Stimulated activated CD4-positive, alpha-beta T cell treated with anti-CD3 and anti-CD28 coated beads, Interleukin-4, amount 100 ng/mL, for 1 hour (primary cell): Measurements from ENCODE around the gene SMYD5.
"Not testable (repeated sequence)": the region's sequence is repeated elsewhere in the genome, so short reads cannot be mapped to it uniquely, and the experiment has no call there.

Experiments
- DNase-seq: peaks from one replicate; pipeline ENCODE4 v3.0.0-alpha.2; 2020

SMYD5 gene

DNA sequence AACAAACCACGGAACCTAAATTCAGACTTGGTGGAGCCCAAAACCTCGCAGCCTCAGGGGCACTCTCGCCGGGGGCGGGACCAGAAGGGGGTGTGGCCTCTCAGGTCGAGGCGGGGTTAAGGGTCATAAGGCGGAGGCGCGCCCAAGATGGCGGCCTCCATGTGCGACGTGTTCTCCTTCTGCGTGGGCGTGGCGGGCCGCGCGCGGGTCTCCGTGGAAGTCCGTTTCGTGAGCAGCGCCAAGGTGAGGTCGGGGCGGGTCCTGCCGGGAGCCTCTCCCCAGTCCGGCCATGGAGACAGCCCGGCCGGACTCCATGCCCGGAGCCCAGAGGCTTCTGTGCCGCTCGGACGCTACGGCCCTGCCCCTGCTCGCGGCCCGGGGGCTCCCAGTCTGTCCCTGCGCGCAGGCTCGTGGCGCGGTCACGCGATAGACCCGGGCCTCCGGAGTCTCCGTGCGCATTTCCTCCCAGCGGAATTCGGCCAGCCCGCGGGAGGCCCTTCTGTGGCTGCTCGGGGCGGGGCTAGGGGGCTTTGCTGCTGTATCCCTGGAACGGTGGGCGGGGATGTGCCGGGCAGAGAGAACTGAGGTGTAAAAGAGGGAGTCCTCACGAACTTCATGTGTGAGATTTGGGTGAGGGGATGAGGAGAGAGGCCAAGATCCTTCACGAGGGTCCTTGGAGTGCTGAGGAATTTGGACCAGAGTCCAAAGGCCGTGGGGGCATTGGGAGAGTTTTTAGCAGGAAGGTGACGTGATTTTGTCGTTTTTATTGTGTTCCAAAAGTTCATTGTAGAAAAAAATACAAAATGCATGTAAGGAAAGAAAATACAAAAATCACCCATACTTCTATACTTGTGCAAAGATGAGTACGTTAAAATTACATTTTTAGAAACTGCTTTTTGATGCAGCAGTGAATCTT, at the start of gene SMYD5:
Gene SMYD5, plus strand, starts transcription at position 126 of the 916 bp plus-strand sequence. Its CDS starts 22 bp downstream, at position 148.
- peak; percentile 94 for DNase-seq

DNA sequence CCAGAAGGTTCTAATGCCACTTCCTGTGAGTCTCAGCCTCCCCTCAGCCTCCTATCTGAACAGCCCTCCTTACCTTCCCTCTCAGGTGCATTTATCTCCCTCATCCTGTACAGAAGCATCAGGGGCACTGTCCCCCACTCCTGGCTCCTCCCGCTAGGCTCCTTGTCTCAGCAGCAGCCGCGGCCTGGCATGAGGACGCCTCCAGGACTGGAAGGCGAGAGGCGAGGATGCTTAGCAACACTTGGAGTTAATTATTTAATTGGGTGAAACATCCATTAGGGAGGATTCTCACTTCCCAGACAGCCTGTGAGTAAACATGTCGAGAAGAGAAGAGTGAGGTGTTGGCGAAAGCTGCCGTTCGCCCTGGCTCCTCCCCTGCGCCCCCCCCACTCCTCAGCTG, 48.1 kb upstream of the SMYD5 start:
- not testable (repeated sequence) for DNase-seq

GRCh38 chr2:73166813-73167212, 47.2 kb upstream of the SMYD5 start:
- DNase-seq = not testable (repeated sequence)

DNA sequence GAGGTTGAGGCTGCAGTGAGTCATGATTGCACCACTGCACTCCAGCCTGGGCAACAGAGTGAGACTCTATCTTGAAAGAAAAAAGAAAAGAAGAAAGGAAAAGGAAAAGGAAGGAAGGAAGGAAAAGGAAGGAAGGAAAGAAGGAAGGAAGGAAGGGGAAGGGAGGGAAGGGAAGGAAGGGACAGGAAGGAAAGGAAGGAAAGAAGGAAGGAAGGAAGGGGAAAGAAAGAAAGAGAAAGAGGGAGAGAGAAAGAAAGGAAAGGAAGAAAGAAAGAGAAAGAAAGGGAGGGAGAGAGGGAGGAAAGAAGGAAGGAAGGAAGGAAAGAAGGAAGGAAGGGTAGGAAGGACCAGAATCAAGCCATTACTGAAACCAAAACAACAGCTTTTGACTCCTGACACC, 45.7 kb upstream of the SMYD5 start:
- not testable (repeated sequence) for DNase-seq

- not testable (repeated sequence) for DNase-seq
These were observed 43.7 kb upstream of the SMYD5 start for GRCh38 chr2:73170341-73170740.

DNA sequence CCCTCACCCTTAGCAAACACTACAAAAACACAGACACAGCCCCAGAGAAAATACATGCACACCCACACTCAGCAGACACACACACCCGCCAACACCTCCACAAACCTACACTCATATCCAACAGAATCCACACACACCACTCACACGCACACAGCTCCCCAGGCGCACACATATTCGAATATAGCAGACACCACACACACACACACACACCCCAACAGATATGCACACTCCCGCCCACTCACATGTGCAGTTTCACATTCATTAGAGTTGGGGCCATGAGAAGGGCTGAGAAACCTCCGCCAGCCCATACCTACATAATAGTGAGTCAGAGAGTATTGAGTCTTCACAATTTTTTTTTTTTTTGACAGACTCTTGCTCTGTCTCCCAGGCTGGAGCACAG, 41.1 kb upstream of the SMYD5 start:
- DNase-seq = peak; percentile 60

GRCh38 chr2:73173781-73174180, 40.3 kb upstream of the SMYD5 start:
- no peak for DNase-seq

GRCh38 chr2:73174244-73174643, 39.8 kb upstream of the SMYD5 start:
- no peak for DNase-seq

- DNase-seq = no peak
These were observed 38.9 kb upstream of the SMYD5 start for GRCh38 chr2:73174941-73175662.

- peak; percentile 75 for DNase-seq
These were observed 38.3 kb upstream of the SMYD5 start for GRCh38 chr2:73175663-73176204.

DNA sequence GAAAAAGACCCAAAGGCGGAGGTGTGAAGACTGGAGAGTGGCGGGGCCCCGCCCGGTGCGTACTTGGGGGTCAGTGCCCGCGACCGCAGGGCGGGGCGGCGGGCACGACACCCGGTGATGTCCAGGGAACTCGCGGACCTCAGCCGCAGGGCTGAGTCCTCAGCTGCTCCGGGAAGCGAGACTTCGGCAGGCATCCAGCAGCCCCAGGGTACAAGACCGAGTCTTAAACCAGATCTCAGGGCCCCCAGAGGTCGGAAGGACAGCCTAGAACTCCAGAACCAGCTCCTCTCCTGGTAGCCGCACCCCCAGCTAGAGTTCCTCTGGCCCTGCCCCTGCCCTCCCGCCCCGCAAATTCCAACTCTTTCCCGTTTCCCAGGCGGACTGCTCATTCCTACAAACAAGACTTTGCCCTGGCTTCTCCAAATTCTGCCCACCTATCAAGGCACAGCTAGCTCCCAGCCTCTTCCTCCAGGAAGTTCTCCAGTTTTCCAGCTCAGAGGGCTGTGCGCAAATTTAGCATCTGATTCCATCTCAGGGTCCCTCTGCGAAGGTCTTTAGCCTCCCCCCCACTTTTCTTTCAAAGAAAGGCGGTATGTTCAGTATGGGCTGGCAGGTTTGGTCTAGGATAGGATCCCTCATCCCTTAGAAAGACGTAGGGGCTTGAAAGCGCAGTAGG, 37.7 kb upstream of the SMYD5 start:
- DNase-seq = no peak

- peak; percentile 93 for DNase-seq
These were observed 37.0 kb upstream of the SMYD5 start for GRCh38 chr2:73176881-73177644.

DNA sequence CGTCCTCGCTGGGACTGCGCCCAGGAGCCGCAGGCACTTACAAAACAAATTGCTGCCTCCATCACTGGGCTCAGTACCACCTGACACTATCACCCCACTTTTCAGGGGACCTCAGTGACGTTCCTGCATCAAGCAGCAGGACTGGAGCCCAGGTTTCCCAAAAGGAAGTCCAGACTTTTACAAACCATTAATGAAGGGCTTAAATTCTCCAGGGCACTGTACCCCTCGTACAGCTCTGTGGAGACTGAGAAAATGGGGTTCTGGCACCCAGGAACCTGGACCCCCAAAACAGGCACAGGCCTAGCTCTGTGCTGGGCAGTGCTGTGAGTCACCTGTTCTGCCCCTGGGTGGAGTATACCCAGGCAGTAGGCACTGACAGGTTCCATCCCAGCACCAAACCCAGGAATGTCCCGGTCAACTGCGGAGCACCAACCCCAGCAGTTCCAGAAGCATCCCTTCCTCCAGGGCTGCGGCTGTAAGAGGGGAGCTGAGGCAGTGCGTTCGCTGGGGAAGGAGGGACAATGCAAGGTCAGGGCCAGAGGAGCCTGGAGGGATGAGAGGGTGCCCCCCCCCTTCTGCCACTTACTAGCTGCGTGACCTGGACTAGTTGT, 36.3 kb upstream of the SMYD5 start:
- DNase-seq = no peak

DNA sequence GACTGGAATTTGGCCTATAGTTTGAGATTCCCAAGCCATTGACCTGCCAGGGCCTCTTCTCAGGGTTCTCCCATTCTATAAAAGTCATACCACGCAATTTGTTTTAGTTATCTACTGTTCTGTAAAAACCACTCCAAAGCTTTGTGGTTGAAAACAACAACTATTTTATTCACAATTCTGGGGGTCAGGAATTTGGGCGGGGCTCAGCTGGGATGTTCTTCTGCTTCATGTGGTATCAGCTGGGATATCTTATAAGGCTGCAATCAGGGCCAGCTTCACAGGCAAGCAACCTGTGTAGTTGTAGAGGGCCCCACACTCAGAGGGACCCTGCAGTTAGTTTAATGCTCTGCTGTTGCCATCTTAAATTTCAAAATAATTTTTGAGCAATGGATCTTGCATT, 28.1 kb upstream of the SMYD5 start:
- no peak for DNase-seq

DNA sequence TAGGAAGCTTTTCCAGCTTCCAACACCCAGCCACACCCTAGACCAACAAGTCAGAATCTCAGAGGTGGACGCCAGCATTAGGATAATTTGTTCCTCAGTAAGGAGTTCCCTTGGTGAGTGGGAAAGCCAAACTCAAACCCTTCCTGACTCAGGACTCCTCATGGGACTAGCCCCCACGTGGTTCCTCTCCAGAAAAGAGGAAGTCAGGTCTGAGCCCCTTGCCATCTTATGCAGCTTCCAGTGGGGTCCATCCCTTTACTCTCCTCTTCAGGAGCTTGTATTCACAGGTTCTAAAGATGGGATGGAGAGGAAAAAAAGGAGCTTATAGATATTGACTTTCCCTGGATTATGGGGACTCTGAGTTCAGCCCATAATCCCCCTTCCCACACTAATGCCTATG, 26.5 kb upstream of the SMYD5 start:
- DNase-seq = no peak

DNA sequence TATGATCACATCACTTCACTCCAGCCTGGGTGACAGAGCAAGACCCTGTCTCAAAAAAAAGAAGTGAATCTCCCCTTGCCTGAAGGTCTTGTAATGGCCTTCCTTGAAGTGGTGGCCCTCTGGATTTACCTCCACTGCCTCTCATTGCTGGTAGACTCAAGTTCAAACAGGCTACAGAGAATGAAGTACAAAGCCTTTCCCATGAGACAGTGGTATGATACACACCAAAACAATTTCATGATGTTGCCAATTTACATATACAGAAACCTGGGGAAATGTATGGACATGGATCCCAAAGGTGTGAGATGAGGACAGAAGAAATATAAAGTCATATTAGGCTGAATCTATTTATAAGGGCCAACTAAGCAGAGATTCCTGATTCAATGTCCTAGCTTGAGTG, 16.5 kb upstream of the SMYD5 start:
- no peak for DNase-seq

- DNase-seq = not testable (repeated sequence)
These were observed 13.8 kb upstream of the SMYD5 start for GRCh38 chr2:73200281-73200680.

DNA sequence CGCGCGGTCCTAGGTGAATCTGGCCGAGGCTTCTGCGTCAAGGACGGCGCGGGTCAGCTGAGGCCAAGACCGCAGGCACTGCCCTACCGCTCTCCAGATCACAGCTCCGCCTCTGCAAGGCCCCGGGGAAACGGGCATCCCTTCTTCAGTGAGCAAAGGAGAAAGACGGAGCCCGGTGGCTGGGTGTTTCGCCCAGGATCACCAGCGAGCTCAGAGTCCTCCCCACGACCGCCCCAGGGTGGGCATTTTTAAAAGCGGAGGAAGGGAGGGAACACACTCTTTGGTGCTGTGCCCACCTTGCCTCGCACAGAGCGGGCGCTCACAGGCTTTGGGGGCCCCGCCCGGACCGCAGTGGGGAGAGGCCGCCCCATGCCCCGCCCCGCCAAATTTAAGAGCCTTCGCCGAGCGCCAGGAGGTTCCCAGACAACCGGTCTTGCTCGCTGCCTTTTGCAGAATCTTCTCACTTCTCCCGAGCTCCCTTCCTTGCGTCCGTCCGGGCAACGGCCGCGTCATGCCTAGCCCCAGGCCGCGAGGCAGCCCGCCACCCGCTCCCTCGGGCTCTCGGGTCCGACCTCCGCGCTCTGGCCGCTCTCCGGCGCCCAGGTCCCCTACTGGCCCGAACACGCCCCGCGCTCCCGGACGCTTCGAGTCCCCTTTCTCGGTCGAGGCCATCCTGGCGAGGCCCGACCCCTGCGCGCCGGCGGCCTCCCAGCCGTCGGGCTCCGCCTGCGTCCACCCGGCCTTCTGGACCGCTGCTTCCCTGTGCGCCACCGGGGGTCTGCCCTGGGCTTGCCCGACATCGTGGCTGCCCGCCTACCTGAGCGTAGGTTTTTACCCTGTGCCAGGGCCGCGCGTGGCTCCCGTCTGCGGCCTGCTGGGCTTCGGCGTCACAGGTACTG, 11.6 kb upstream of the SMYD5 start, which contains the start of gene NOTO:
Gene NOTO, plus strand, starts transcription at position 419 of the 899 bp plus-strand sequence. Its CDS starts 93 bp downstream, at position 512.
- DNase-seq = no peak

DNA sequence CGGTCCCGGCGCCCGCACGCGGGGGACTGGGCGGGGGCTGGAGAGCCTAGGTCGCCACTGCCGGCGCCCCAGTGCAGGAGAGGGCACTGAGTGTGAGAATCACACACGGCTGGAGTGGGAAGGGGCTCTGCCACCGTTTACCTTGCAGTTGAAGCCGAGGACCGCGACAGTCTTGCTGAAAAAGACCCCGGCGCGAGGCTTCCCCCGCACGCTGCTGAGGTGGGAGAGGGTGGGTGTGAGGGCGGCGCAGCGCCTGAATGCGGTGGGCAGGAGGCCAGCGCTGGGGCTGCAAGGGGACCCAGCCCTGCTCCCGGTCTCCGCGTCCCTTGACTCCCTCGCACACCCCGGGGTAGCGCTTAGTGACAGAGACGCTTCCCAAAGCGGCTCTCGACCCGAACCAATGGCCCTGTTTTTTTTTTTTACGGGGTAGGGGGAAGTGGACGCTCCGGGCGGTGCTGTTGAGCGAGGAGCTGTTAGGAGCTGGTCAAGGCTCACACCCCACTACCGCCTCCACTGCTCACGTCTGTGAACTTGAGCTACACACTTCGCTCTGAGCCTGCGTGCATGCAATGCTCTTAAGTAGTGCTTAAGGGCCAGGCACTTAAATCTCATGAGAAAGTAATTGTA, 10.9 kb upstream of the SMYD5 start:
- no peak for DNase-seq

DNA sequence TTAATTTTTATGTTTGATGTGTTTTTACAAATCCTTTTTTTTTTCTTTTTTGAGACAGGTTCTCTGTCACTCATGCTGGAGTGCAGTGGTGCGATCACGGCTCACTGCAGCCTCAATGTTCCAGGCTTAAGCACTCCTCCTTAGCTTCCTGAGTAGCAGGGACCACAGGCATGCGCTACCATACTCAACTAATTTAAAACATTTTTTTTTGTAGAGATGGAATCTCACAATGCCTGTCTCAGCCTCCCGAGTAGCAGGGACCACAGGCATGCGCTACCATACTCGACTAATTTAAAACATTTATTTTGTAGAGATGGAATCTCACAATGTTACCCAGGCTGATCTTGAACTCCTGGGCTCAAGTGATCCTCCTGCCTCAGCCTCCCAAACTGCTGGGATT, 8.4 kb upstream of the SMYD5 start:
- DNase-seq = no peak
